ENCODE results near the gene XIRP2. TPM values are rescaled to one million over a fixed set of nuclear protein-coding genes. Genes with fewer than 3 reads are reported as not detected.

The XIRP2 gene
- total RNA-seq, 1 donor from 2014 or later, result not detected

- DNase-seq, result no peak
- Mint-ChIP-seq H3K9me3 (ENCODE audit: unreplicated experiment) (no peaks in the 10 kb centered on the region), H3K4me3 (ENCODE audit: unreplicated experiment) (no peak overlapping the region), H3K27me3 (ENCODE audit: unreplicated experiment) (no peaks in the 10 kb centered on the region), H3K36me3 (ENCODE audit: unreplicated experiment) (no peaks in the 10 kb centered on the region), H3K27ac (ENCODE audit: unreplicated experiment) (no peak overlapping the region), H3K4me1 (ENCODE audit: low read depth, unreplicated experiment) (no peaks in the 10 kb centered on the region)
- TF ChIP-seq, protein P1, sequence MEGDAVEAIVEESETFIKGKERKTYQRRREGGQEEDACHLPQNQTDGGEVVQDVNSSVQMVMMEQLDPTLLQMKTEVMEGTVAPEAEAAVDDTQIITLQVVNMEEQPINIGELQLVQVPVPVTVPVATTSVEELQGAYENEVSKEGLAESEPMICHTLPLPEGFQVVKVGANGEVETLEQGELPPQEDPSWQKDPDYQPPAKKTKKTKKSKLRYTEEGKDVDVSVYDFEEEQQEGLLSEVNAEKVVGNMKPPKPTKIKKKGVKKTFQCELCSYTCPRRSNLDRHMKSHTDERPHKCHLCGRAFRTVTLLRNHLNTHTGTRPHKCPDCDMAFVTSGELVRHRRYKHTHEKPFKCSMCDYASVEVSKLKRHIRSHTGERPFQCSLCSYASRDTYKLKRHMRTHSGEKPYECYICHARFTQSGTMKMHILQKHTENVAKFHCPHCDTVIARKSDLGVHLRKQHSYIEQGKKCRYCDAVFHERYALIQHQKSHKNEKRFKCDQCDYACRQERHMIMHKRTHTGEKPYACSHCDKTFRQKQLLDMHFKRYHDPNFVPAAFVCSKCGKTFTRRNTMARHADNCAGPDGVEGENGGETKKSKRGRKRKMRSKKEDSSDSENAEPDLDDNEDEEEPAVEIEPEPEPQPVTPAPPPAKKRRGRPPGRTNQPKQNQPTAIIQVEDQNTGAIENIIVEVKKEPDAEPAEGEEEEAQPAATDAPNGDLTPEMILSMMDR (IDR thresholded peaks at IDR 0.05; ENCODE audit: partially characterized antibody, unreplicated experiment), result no peak
Observed at GRCh38 chr2:167253025-167253424, 364.7 kb downstream of the XIRP2 start.

DNA sequence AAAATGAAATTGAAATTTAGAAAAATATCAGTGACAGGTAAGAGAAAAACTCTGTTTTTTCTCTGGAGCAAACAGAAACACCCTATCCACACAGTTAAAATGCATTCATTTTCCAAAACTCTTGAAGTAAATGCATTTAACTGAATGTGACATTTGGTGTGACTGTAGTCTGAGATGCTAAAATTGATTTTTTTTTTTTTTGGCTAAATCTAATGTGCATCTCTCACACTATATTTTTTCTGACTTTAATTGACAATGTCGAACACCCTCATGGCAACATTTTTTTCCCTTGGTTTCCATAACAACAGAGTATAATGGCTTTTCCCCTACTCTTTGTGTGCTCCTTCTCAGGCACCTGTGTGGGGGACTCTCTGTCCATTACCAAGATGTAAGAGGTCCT is 366.4 kb downstream of the XIRP2 start:
- TF ChIP-seq, protein P1 (IDR thresholded peaks at IDR 0.05; ENCODE audit: partially characterized antibody, unreplicated experiment), result no peak
- no peaks in the 10 kb centered on the region for H3K36me3 Mint-ChIP-seq (ENCODE audit: unreplicated experiment)
- DNase-seq, result no peak
- H3K27ac Mint-ChIP-seq (ENCODE audit: unreplicated experiment), result no peak overlapping the region
- H3K4me1 Mint-ChIP-seq (ENCODE audit: low read depth, unreplicated experiment), result peaks cover 11% of the 10 kb centered on the region
- H3K4me3 Mint-ChIP-seq (ENCODE audit: unreplicated experiment), result no peak overlapping the region
- peaks cover 1% of the 10 kb centered on the region for H3K9me3 Mint-ChIP-seq (ENCODE audit: unreplicated experiment)
- H3K27me3 Mint-ChIP-seq (ENCODE audit: unreplicated experiment), result peaks cover 2% of the 10 kb centered on the region

GRCh38 chr2:167258712-167259111 is 370.4 kb downstream of the XIRP2 start:
- DNase-seq, result peak; percentile 31
- Mint-ChIP-seq H3K9me3 (ENCODE audit: unreplicated experiment) (peaks cover 1% of the 10 kb centered on the region), H3K27ac (ENCODE audit: unreplicated experiment) (no peak overlapping the region)

GRCh38 chr2:167264380-167264779 is 376.1 kb downstream of the XIRP2 start:
- H3K27ac Mint-ChIP-seq (ENCODE audit: unreplicated experiment), result no peak overlapping the region
- DNase-seq, result no peak
- H3K36me3 Mint-ChIP-seq (ENCODE audit: unreplicated experiment), result peaks cover 18% of the 10 kb centered on the region
- H3K9me3 Mint-ChIP-seq (ENCODE audit: unreplicated experiment), result peaks cover 6% of the 10 kb centered on the region
- H3K4me1 Mint-ChIP-seq (ENCODE audit: low read depth, unreplicated experiment), result peaks cover under 1% of the 10 kb centered on the region
- TF ChIP-seq, protein P1 (IDR thresholded peaks at IDR 0.05; ENCODE audit: partially characterized antibody, unreplicated experiment), result no peak
- H3K4me3 Mint-ChIP-seq (ENCODE audit: unreplicated experiment), result no peak overlapping the region
- no peaks in the 10 kb centered on the region for H3K27me3 Mint-ChIP-seq (ENCODE audit: unreplicated experiment)

More at GRCh38 chr2:167258712-167259111, 370.4 kb downstream of the XIRP2 start:
- Mint-ChIP-seq H3K4me1 (ENCODE audit: low read depth, unreplicated experiment) (peaks cover 11% of the 10 kb centered on the region), H3K4me3 (ENCODE audit: unreplicated experiment) (no peak overlapping the region), H3K36me3 (ENCODE audit: unreplicated experiment) (no peaks in the 10 kb centered on the region), H3K27me3 (ENCODE audit: unreplicated experiment) (peaks cover 2% of the 10 kb centered on the region)
- TF ChIP-seq, protein P1 (IDR thresholded peaks at IDR 0.05; ENCODE audit: partially characterized antibody, unreplicated experiment), result no peak

DNA sequence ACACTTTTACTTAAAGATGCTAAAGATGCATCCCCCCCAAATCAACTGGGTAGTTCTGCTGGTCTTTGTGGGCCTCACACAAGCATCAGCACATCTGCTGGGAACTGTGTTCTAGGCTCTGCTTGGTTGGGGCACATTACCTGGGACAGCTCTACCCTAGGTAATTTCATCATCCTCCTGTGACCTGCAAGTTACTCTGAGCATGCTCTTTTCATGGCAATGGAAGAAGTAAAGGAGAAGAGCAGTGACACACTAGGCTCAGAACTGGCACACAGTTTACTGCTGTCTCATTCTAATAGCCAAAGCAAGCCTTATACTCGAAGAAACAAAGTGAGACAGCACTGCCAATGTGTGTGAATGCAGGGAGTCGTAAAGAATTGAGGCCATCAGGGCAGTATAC is 376.7 kb downstream of the XIRP2 start:
- DNase-seq, result no peak
- Mint-ChIP-seq H3K4me3 (ENCODE audit: unreplicated experiment) (no peak overlapping the region), H3K27ac (ENCODE audit: unreplicated experiment) (no peak overlapping the region), H3K4me1 (ENCODE audit: low read depth, unreplicated experiment) (no peaks in the 10 kb centered on the region), H3K36me3 (ENCODE audit: unreplicated experiment) (peaks cover 23% of the 10 kb centered on the region), H3K9me3 (ENCODE audit: unreplicated experiment) (peaks cover 11% of the 10 kb centered on the region), H3K27me3 (ENCODE audit: unreplicated experiment) (peaks cover 1% of the 10 kb centered on the region)
- TF ChIP-seq, protein P1 (IDR thresholded peaks at IDR 0.05; ENCODE audit: partially characterized antibody, unreplicated experiment), result no peak
